Activated CD8-positive, alpha-beta memory T cell treated with anti-CD3 and anti-CD28 coated beads, Interleukin-2, amount 50 U/mL, for 24 hours (primary cell): ENCODE data around the gene AADACL4.

ENCODE experiments used
- DNase-seq: peaks from one replicate; pipeline ENCODE4 v3.0.0-alpha.2; 2020; ENCODE audit errors: extremely low read depth

AADACL4 gene

GRCh38 chr1:12643785-12644184, at the start of gene AADACL4:
Gene AADACL4 (plus strand): TSS chr1:12644085. CDS start chr1:12644547, 462 bp downstream.
- no peak for DNase-seq

- DNase-seq: no peak
These were observed 49.4 kb upstream of the AADACL4 start for GRCh38 chr1:12594490-12594889.

- DNase-seq: no peak
These were observed 48.7 kb upstream of the AADACL4 start for GRCh38 chr1:12594966-12595756.

- no peak for DNase-seq
These were observed 48.2 kb upstream of the AADACL4 start for GRCh38 chr1:12595757-12596006.

- DNase-seq: no peak
These were observed 47.7 kb upstream of the AADACL4 start for GRCh38 chr1:12596007-12596821.

GRCh38 chr1:12597792-12598191, 46.1 kb upstream of the AADACL4 start:
- no peak for DNase-seq

- no peak for DNase-seq
These were observed 44.9 kb upstream of the AADACL4 start for GRCh38 chr1:12598974-12599373.

- no peak for DNase-seq
These were observed 44.2 kb upstream of the AADACL4 start for GRCh38 chr1:12599657-12600056.

GRCh38 chr1:12600335-12600734, 43.5 kb upstream of the AADACL4 start:
- DNase-seq: no peak

GRCh38 chr1:12600880-12601633, 42.8 kb upstream of the AADACL4 start:
- no peak for DNase-seq

GRCh38 chr1:12601700-12602658, 41.9 kb upstream of the AADACL4 start:
- no peak for DNase-seq

GRCh38 chr1:12602659-12603024, 41.2 kb upstream of the AADACL4 start:
- DNase-seq: no peak

GRCh38 chr1:12603224-12603623, 40.7 kb upstream of the AADACL4 start:
- DNase-seq: no peak

GRCh38 chr1:12604114-12604874, 39.6 kb upstream of the AADACL4 start:
- peak; percentile 44 for DNase-seq

- no peak for DNase-seq
These were observed 38.9 kb upstream of the AADACL4 start for GRCh38 chr1:12604986-12605385.

GRCh38 chr1:12607263-12607662, 36.6 kb upstream of the AADACL4 start:
- no peak for DNase-seq

- DNase-seq: no peak
These were observed 35.5 kb upstream of the AADACL4 start for GRCh38 chr1:12608311-12608957.

- no peak for DNase-seq
These were observed 34.3 kb upstream of the AADACL4 start for GRCh38 chr1:12609469-12610003.

GRCh38 chr1:12610305-12610935, 33.5 kb upstream of the AADACL4 start:
- no peak for DNase-seq
